Keratinocyte (primary cell): ENCODE measurements around the gene CNTROB.
A peak's percentile ranks its signal among the peaks of the same experiment; 100 is the strongest.

Source experiments
- CTCF ChIP-seq, 3 experiments: IDR thresholded peaks in 1 of 3; conservative IDR thresholded peaks in 1 of 3; optimal IDR thresholded peaks in 1 of 3; 2 replicates in 2 of 3; 3 replicates in 1 of 3; pipeline versions ENCODE3 to v1.5.1; 2011; ENCODE audit warnings: low read length in 3 of 3, mild to moderate bottlenecking in 3 of 3, moderate library complexity in 2 of 3, control low read depth in 1 of 3, inconsistent platforms in 1 of 3; ENCODE audit not compliant: insufficient read depth in 2 of 3; ENCODE audit errors: extremely low read depth in 1 of 3
- EZH2 ChIP-seq: IDR thresholded peaks from one replicate; pipeline ENCODE4 v1.6.1; 2012; ENCODE audit warnings: inconsistent platforms, mild to moderate bottlenecking, low read length, moderate library complexity

DNA sequence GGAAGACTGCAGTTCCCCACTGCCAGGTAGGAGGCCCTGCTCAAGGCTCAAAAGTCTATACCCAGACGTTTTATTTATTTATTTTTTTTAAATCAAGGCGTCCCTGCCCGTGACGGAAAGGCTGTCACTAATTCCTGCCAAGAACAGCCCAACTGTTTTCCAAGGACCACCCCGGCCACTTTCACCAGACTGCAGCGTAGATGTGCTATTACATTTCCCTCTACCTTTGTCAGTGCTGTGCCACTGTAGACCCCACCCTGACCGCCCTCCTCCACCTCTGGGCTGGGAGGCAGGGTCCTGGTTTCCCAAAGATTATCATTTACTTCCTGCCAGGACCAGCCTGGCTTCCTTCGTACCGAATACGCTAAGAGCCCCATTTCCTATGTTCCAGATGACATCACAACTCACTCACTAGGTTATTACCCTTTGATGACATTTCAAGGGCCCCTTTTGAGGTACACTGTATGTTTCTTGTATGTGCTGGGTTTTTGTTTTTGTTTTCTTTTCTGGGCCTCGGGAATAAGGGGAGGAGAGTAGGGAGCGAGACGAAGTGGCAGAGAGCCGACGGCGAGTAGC lies 9.6 kb upstream of the CNTROB start:
- no peak for TF ChIP-seq EZH2
- TF ChIP-seq CTCF (optimal IDR thresholded peaks at IDR 0.05 in 1 of 3, IDR thresholded peaks at IDR 0.05 in 1 of 3, conservative IDR thresholded peaks at IDR 0.05 in 1 of 3; ENCODE audit: extremely low read depth in 1 of 3, insufficient read depth in 2 of 3, low read length in 3 of 3) = peak in 1 of 3 experiments; percentile 3
